Osteoblast (primary cell): Measurements from ENCODE around the gene C17orf75. TPM values are rescaled to one million over a fixed set of nuclear protein-coding genes. Genes with fewer than 3 reads are reported as not detected.

ENCODE experiments used
- DNase-seq: peaks from one replicate; pipeline ENCODE4 v3.0.0; 2011; ENCODE audit warnings: low spot score, mixed read lengths; ENCODE audit not compliant: insufficient read length; ENCODE audit errors: missing footprints
- H2AFZ ChIP-seq: 2 replicates; pipeline ENCODE4 v1.6.0; 2011; ENCODE audit warnings: mild to moderate bottlenecking, low read length
- H3K27ac ChIP-seq: 2 replicates; pipeline ENCODE4 v1.5.1; 2011; ENCODE audit warnings: mild to moderate bottlenecking, low read depth, low read length, moderate library complexity
- H3K27me3 ChIP-seq: 2 replicates; pipeline ENCODE4 v1.6.0; 2012; ENCODE audit warnings: mild to moderate bottlenecking, control low read depth, inconsistent platforms, low read length, moderate library complexity; ENCODE audit not compliant: insufficient read depth
- H3K36me3 ChIP-seq: 2 replicates; pipeline ENCODE4 v1.5.1; 2011; ENCODE audit warnings: mild to moderate bottlenecking, low read length, control low read depth, moderate library complexity; ENCODE audit not compliant: insufficient read depth
- H3K4me1 ChIP-seq: 2 replicates; pipeline ENCODE4 v1.5.1; 2011; ENCODE audit warnings: mild to moderate bottlenecking, low read length, control low read depth, moderate library complexity; ENCODE audit not compliant: insufficient read depth
- H3K4me2 ChIP-seq: 2 replicates; pipeline ENCODE4 v1.6.0; 2011; ENCODE audit warnings: mild to moderate bottlenecking, low read length; ENCODE audit not compliant: insufficient read depth
- H3K4me3 ChIP-seq: fragments of 200-600 bp; sonication (generic); 3 replicates; pipeline ENCODE4 v1.5.1; 2012; ENCODE audit warnings: mild to moderate bottlenecking, low read length, inconsistent platforms; ENCODE audit not compliant: insufficient read depth
- H3K79me2 ChIP-seq: 2 replicates; pipeline ENCODE4 v1.6.0; 2012; ENCODE audit warnings: mild to moderate bottlenecking, low read length, control low read depth, inconsistent platforms; ENCODE audit not compliant: insufficient read depth
- H3K9me3 ChIP-seq: 2 replicates; pipeline ENCODE4 v1.5.1; 2011; ENCODE audit warnings: low read depth, low read length, control low read depth
- H4K20me1 ChIP-seq: 2 replicates; pipeline ENCODE4 v1.6.0; 2012; ENCODE audit warnings: mild to moderate bottlenecking, low read length, control low read depth; ENCODE audit not compliant: insufficient read depth
- total RNA-seq: library from RNA; depleted of rRNA; stranded (reverse); fragments of >200 nt; gene quantifications from 2 replicates; pipeline ENCODE4 v1.2.3, GENCODE V29; 2012
- TF ChIP-seq, protein P1 (sequence below): IDR thresholded peaks from 2 replicates; pipeline ENCODE4 v1.5.1; 2011; ENCODE audit warnings: mild to moderate bottlenecking, low read depth, low read length, moderate library complexity; ENCODE audit errors: extremely low read depth

Gene C17orf75
- total RNA-seq, 1 donor, result 15.9 TPM

DNA sequence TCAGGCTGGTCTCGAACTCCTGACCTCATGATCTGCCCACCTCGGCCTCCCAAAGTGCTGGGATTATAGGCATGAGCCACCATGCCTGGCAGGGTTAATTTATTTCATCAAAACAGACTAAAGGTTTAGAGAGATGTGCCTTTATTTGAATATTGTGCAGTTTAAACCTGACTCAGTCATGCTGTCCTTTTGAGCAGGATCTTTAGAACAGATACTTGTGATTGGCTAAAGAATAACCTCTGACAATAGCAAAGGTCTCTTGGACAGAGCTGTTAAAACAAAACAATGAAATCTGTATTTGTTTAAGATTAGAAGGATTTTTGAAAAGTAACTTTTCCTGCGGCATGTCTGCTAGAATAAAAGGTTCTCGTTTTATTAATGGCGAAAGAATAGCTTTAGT, 44.0 kb upstream of the C17orf75 start:
- Histone ChIP-seq H2AFZ (no peak overlapping the region), H3K36me3 (peaks cover 29% of the 10 kb centered on the region), H3K27ac (no peak overlapping the region), H3K4me1 (peaks cover 4% of the 10 kb centered on the region), H3K79me2 (peaks cover 5% of the 10 kb centered on the region), H3K9me3 (no peaks in the 10 kb centered on the region), H3K4me3 (no peak overlapping the region), H3K27me3 (no peaks in the 10 kb centered on the region), H3K4me2 (no peak overlapping the region), H4K20me1 (peaks cover 13% of the 10 kb centered on the region)
- no peak for DNase-seq
- TF ChIP-seq, protein P1, sequence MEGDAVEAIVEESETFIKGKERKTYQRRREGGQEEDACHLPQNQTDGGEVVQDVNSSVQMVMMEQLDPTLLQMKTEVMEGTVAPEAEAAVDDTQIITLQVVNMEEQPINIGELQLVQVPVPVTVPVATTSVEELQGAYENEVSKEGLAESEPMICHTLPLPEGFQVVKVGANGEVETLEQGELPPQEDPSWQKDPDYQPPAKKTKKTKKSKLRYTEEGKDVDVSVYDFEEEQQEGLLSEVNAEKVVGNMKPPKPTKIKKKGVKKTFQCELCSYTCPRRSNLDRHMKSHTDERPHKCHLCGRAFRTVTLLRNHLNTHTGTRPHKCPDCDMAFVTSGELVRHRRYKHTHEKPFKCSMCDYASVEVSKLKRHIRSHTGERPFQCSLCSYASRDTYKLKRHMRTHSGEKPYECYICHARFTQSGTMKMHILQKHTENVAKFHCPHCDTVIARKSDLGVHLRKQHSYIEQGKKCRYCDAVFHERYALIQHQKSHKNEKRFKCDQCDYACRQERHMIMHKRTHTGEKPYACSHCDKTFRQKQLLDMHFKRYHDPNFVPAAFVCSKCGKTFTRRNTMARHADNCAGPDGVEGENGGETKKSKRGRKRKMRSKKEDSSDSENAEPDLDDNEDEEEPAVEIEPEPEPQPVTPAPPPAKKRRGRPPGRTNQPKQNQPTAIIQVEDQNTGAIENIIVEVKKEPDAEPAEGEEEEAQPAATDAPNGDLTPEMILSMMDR, result no peak

DNA sequence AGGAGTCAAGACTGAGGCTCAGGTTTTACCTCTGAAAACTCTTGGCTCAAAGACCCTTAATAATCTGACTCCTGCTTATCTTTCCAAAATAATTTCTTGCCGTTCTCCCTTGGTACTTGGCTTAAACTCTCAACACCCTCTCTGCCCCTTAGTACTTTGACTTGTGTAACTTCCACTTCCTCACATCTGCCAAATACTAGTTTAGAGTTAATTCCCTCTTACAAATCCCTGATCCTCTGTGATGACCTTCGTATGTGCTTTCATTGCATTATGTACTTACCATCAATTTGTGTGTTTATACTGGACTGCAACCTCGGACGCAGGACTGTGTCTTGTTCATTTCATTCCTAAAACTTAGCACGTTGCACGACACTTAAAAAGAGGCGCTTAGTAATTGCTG, 43.1 kb upstream of the C17orf75 start:
- no peaks in the 10 kb centered on the region for H3K27me3 ChIP-seq
- no peak overlapping the region for H3K4me2 ChIP-seq
- H3K36me3 ChIP-seq, result peaks cover 36% of the 10 kb centered on the region
- no peaks in the 10 kb centered on the region for H3K9me3 ChIP-seq
- no peak overlapping the region for H3K4me3 ChIP-seq
- H2AFZ ChIP-seq, result no peak overlapping the region
- peaks cover 4% of the 10 kb centered on the region for H3K4me1 ChIP-seq
- H3K79me2 ChIP-seq, result peaks cover 5% of the 10 kb centered on the region
- no peak for DNase-seq
- H3K27ac ChIP-seq, result no peak overlapping the region
- H4K20me1 ChIP-seq, result peaks cover 13% of the 10 kb centered on the region
- TF ChIP-seq, protein P1, result no peak

DNA sequence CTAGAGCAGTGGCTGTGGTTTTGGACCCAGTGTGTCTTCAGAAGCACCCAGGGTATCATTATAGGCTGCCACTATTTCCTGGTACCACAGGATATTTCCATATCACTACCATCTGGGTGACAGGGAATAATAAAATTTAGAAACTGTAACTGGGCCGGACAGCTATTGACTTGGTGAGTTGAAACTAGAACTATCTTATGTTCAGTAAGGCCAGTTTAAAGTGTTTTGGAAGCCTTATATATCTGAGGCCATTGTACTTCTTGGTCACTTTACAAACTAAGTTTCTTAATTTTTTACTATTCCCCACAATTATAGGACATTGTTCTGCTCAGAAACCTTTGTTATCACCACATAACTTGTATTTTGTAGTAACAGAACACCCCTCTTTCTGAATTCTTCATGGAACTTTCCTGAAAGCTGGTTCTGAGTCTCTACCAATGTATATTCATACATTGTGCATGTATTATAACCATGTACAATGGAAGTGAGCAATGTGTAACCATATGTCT, 42.0 kb upstream of the C17orf75 start:
- no peak for DNase-seq
- Histone ChIP-seq H3K4me3 (no peak overlapping the region), H3K36me3 (peaks cover 48% of the 10 kb centered on the region)

DNA sequence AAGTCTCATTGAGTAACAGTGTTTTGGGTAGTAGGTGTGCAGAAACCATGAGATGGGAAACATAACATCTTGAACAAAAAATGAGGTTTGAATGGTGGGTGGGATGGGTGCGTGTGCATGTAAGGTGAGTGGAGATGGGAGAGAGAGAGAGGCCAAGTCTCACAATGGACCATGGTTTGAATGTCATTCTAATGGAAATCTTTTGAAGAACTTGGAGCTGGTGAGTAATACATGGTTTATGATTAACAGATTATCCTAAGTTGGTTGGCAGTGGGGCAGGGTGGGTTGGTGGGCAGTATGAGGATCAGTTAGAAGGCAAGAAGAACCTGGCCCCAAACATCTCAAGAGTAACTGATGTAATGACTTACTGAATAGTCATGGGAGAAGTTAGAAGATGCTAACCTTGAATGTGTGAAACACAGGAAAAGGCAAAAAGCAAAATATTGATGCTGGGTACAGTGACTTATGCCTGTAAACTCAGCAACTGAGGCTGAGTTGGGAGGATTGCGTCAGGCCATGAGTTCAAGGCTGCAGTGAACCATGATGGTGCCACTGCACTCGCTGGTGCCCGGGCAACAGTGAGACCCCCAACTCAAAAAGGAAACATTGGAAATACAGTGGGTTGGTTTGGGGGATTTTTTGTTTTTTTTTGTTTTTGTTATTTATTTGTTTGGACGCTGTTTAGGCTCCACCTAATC, 40.7 kb upstream of the C17orf75 start:
- DNase-seq, result no peak
- peaks cover 16% of the 10 kb centered on the region for H3K79me2 ChIP-seq

More for the DNA sequence above, 42.0 kb upstream of the C17orf75 start:
- TF ChIP-seq, protein P1, result no peak
- Histone ChIP-seq H4K20me1 (peaks cover 17% of the 10 kb centered on the region), H3K27me3 (no peaks in the 10 kb centered on the region), H3K4me1 (peaks cover 4% of the 10 kb centered on the region), H3K4me2 (no peak overlapping the region), H3K27ac (no peak overlapping the region), H3K9me3 (no peaks in the 10 kb centered on the region), H2AFZ (no peak overlapping the region), H3K79me2 (peaks cover 5% of the 10 kb centered on the region)

More for the DNA sequence above, 40.7 kb upstream of the C17orf75 start:
- peaks cover 4% of the 10 kb centered on the region for H3K4me1 ChIP-seq
- H2AFZ ChIP-seq, result no peak overlapping the region
- H3K27me3 ChIP-seq, result no peaks in the 10 kb centered on the region
- H3K9me3 ChIP-seq, result no peaks in the 10 kb centered on the region
- H3K36me3 ChIP-seq, result peaks cover 61% of the 10 kb centered on the region
- TF ChIP-seq, protein P1, result no peak
- peaks cover 22% of the 10 kb centered on the region for H4K20me1 ChIP-seq
- no peak overlapping the region for H3K4me3 ChIP-seq
- no peak overlapping the region for H3K4me2 ChIP-seq
- H3K27ac ChIP-seq, result no peak overlapping the region
